Immature natural killer cell (primary cell): ENCODE measurements around the gene NOL4L. TPM values are rescaled to one million over a fixed set of nuclear protein-coding genes. Genes with fewer than 3 reads are reported as not detected.

Experiments used
- DNase-seq, 3 donors: peaks; one replicate each; pipeline ENCODE4 v3.0.0; 2022; ENCODE audit warnings: mixed read lengths in 1 of 3
- H3K27ac Mint-ChIP-seq, 6 donors: one replicate each; pipeline ENCODE4 v1.8.0; 2020; ENCODE audit warnings: mixed read lengths in 6 of 6, mild to moderate bottlenecking in 5 of 6, inconsistent platforms in 4 of 6, moderate library complexity in 3 of 6
- H3K27me3 Mint-ChIP-seq, 3 donors: one replicate each; pipeline ENCODE4 v1.8.0; 2020 to 2021; ENCODE audit warnings: low read depth in 3 of 3, mild to moderate bottlenecking in 3 of 3, mixed read lengths in 3 of 3, moderate library complexity in 3 of 3, inconsistent platforms in 1 of 3
- H3K36me3 Mint-ChIP-seq, 3 donors: one replicate each; pipeline ENCODE4 v1.8.0; 2020; ENCODE audit warnings: mixed read lengths in 3 of 3, inconsistent platforms in 2 of 3, mild to moderate bottlenecking in 2 of 3
- H3K4me1 Mint-ChIP-seq, 2 donors: one replicate each; pipeline ENCODE4 v1.8.0; 2020; ENCODE audit warnings: inconsistent platforms in 2 of 2, mild to moderate bottlenecking in 2 of 2, mixed read lengths in 2 of 2, moderate library complexity in 1 of 2
- H3K4me3 Mint-ChIP-seq, 5 donors: one replicate each; pipeline ENCODE4 v1.8.0; 2020; ENCODE audit warnings: mild to moderate bottlenecking in 5 of 5, mixed read lengths in 5 of 5, inconsistent platforms in 3 of 5, moderate library complexity in 3 of 5
- H3K9me3 Mint-ChIP-seq, 6 donors: one replicate each; pipeline ENCODE4 v1.8.0; 2020; ENCODE audit warnings: mild to moderate bottlenecking in 6 of 6, mixed read lengths in 6 of 6, inconsistent platforms in 4 of 6, moderate library complexity in 3 of 6
- polyA plus RNA-seq, 3 donors: library from polyadenylated mRNA; unstranded; fragments of 300-500 nt; fragmentation: Illumina TruSeq; gene quantifications; one replicate each; pipeline ENCODE4 v1.2.3, GENCODE V29; 2021

Gene NOL4L
- polyA plus RNA-seq, 3 donors from 2014 or later: 4.1 to 17.2 (median 9.6) TPM

DNA sequence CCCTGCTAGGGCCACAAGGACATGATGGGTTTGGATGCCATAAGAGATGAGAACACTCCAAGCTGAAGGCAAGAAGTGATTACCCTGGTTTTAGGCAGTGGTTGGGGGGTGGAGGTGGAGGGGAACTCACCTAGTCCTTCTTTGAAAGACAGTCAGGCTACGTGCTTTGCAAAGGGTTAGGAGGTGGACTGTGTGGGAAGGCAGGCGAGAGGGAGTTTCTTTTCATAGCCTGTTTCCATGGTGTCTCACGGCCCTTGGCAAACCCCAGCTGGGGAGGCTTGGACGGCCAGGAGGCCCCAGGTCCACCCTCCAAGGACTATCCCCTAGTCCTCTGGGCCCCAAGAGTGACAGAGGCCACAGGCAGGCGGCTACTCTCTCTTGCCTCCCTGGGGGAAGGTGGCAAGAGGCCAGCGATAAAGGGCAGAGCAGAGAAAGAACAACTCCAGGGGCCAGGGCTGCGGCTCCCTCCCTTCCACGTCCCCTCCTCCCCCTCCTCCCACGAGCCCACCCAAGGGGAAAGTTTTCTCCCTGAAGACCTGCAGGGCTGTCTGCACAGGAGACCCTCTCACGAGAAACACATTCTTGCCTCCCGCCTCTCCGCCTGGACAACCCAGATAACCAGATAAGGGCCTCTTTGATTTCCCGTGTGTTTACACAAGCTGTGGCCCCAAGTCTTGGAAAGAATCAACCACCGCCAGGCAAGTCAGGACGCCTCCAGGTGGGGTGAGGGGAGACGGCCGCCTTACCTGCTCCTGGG is 74.4 kb downstream of the NOL4L start:
- no peak for DNase-seq

DNA sequence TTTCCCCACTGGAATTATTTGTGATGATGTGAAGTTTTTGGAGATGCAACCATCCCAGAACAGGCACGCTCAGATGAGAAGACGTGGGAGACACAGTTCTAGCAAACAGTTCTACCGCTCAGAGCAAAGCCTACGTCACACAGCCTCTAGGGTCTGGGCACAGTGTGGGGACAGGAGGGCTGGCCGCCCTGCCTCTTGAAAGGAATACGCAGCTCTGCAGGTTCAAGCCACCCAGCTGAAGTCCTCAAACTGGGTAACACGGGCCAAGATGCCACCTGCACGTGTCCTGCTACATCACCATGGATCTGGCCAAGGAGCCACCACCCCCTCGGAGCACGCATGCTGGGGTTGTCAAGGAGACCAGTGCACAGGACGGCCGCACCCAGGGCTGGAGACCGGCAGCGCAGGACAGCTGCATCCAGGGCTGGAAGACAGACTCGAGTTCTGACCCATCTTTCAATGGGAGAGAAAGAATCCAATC is 75.0 kb downstream of the NOL4L start:
- DNase-seq: no peak
- peak overlapping the region; percentile 84 to 95 (median 92) for H3K27ac Mint-ChIP-seq
- peaks cover 5 to 22% (median 9%) of the 10 kb centered on the region in 3 donors for H3K36me3 Mint-ChIP-seq
- H3K9me3 Mint-ChIP-seq: no peaks in the 10 kb centered on the region
- peak overlapping the region; percentile 67 to 85 (median 78) for H3K4me3 Mint-ChIP-seq
- H3K27me3 Mint-ChIP-seq: peaks cover 9 to 13% (median 13%) of the 10 kb centered on the region in 3 donors
- peaks cover 81 to 94% of the 10 kb centered on the region in 2 donors for H3K4me1 Mint-ChIP-seq

More for the DNA sequence above, 74.4 kb downstream of the NOL4L start:
- Mint-ChIP-seq H3K27ac (peak overlapping the region; percentile 84 to 95 (median 92)), H3K9me3 (no peaks in the 10 kb centered on the region), H3K36me3 (peaks cover 9 to 22% (median 10%) of the 10 kb centered on the region in 3 donors), H3K4me3 (peak overlapping the region; percentile 67 to 85 (median 78)), H3K4me1 (peaks cover 83 to 93% of the 10 kb centered on the region in 2 donors), H3K27me3 (peaks cover 9 to 13% (median 12%) of the 10 kb centered on the region in 3 donors)

DNA sequence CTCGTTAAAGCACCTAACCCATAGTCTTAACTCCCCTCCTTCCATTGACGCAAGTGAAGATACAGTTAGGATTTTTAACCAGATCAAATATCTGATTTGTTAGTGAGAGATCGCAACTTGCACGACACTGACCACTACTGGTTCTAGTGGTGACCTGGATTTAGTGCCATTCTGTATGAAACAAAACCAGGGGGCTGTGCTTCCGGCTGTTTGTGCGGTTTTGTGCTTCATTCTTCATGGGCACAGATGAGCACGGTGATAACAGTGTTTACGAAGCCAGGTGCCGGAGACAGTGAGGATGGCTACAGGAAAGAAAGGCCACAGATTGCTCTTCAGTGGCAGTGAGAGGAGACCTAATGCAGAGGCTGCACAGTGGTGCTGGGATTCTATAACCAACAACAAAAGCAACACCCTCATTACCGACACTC is 75.5 kb downstream of the NOL4L start:
- peaks cover 9 to 15% (median 13%) of the 10 kb centered on the region in 3 donors for H3K27me3 Mint-ChIP-seq
- H3K36me3 Mint-ChIP-seq: peaks cover 5 to 19% (median 9%) of the 10 kb centered on the region in 3 donors
- H3K4me3 Mint-ChIP-seq: peak overlapping the region; percentile 67 to 85 (median 78)
- DNase-seq: peak; percentile 83 to 88 (median 87)
- H3K4me1 Mint-ChIP-seq: peaks cover 79 to 93% of the 10 kb centered on the region in 2 donors
- H3K9me3 Mint-ChIP-seq: no peaks in the 10 kb centered on the region
- H3K27ac Mint-ChIP-seq: peak overlapping the region; percentile 84 to 95 (median 92)

DNA sequence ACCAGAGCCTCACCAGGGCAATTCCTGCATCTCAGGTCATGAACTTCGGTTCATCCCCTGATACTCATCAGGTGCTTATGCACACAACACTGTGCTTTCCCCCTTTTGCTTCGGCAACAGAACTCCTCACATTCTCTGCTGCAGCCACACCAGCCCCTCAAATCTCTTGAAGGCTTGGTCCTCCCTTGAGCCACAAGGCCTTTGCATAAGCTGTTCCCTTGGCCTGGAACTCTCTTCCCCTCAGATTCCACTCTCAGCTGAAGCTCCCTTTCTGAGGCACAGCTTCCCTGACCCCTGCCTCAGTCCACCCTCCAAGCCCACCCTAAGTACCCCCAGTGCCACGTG is 76.4 kb downstream of the NOL4L start:
- DNase-seq: no peak
- peaks cover 5 to 15% (median 9%) of the 10 kb centered on the region in 3 donors for H3K36me3 Mint-ChIP-seq
- peak overlapping the region; percentile 84 to 95 (median 92) for H3K27ac Mint-ChIP-seq
- no peaks in the 10 kb centered on the region for H3K9me3 Mint-ChIP-seq
- H3K27me3 Mint-ChIP-seq: peaks cover 8 to 13% (median 13%) of the 10 kb centered on the region in 3 donors
- H3K4me3 Mint-ChIP-seq: peak overlapping the region; percentile 58 to 80 (median 65)
- H3K4me1 Mint-ChIP-seq: peaks cover 73 to 92% of the 10 kb centered on the region in 2 donors

DNA sequence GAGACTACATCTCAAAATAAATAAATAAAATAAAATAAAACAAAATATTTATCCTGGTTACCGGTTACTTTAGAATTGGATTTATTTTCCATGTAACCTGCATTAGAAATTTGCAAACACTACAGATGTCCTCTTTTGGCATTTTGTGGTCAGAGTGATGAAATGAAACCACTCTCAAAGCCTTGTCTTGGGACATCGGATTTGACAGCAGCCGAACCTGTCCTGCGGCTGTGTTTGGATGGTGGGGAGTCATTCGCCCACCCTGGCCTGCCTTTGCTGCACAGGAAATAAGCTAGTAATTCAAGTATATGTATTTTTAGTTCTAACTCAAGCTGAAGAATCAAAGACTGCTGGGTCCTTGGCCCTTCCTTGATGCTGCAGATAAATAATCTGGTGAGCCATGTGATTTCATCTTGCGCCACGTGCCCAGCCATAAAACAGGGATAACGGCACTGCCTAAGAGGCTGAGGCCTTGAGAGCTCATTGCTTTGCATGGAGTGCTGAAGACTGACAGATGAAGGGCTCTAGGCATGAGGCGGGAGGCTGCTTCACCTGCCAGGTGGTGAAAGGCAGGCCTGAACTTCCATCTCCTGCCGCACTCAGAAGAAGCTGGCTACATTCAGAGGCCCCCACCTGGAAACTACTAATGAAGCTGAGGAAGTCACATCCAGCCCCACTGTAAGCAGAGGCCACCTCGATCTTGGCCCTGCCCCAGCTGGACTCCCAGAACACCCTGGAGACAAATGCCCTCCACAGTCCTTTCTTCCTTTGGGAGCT is 76.9 kb downstream of the NOL4L start:
- H3K27ac Mint-ChIP-seq: peak overlapping the region; percentile 84 to 95 (median 92)
- H3K36me3 Mint-ChIP-seq: peaks cover 5 to 13% (median 6%) of the 10 kb centered on the region in 3 donors
- H3K4me1 Mint-ChIP-seq: peaks cover 71 to 92% of the 10 kb centered on the region in 2 donors
- no peaks in the 10 kb centered on the region for H3K9me3 Mint-ChIP-seq
- peak in 2 of 3 donors; percentile 19 to 31 for DNase-seq
- peak overlapping the region in 4 of 5 donors; percentile 12 to 80 (median 62) for H3K4me3 Mint-ChIP-seq
- peaks cover 8 to 13% (median 11%) of the 10 kb centered on the region in 3 donors for H3K27me3 Mint-ChIP-seq

DNA sequence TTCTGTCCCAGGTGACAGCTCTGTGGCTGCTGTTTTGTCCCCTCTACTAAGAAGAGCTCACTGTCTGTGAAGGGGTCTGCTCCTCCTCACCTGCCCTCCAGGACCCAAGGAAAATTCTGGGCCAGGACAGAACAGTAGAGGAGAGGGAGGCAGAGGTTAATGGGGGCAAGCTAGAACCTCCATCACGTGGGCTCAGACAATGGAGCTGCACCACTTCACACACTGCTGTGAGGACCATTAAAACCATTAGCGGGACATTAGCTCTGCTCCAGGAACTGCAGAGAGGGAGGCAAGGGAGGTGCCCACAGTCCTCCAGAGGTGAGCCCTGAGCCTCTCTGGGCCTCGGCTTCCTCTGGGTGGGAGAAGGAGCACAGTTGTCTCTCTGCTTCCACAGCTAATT is 78.4 kb downstream of the NOL4L start:
- no peak overlapping the region for H3K4me3 Mint-ChIP-seq
- H3K36me3 Mint-ChIP-seq: peaks cover 0 to 5% (median 0%) of the 10 kb centered on the region in 3 donors
- H3K4me1 Mint-ChIP-seq: peaks cover 62 to 85% of the 10 kb centered on the region in 2 donors
- DNase-seq: no peak
- H3K27me3 Mint-ChIP-seq: peaks cover 5 to 11% (median 11%) of the 10 kb centered on the region in 3 donors
- H3K9me3 Mint-ChIP-seq: no peaks in the 10 kb centered on the region
- peak overlapping the region; percentile 59 to 85 (median 78) for H3K27ac Mint-ChIP-seq

DNA sequence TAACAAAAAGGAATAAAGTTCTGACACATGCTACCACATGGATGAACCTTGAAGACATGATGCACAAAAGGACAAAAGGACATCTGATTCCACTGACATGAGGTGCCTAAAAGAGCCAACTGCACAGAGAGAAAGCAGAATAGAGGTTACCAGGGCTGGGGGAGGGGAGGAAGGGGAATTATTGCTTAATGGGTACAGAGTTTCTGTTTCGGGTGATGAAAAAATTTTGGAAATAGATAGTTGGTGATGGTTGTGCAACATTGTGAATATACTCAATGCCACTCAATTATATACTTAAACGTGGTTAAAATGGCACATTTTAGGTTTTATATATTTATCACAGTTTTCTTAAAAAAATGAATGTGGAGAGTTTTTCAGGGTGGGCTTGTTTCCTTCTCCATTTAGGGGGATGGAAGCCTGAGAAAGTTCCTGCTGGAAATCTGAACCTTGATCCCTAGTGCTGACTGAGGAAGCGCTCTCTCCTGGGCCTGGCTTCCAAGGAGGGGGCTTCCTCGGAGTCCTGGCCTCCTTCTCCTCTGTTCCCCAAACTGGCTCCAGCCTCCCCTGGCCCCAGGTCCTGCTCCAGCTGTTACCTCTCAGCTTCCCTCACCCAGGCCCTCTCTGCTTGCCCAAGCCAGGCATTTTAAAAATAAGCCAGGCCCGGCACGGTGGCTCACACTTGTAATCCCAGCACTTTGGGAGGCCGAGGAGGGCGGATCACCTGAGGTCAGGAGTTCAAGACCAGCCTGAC is 79.2 kb downstream of the NOL4L start:
- H3K9me3 Mint-ChIP-seq: no peaks in the 10 kb centered on the region
- H3K4me1 Mint-ChIP-seq: peaks cover 58 to 85% of the 10 kb centered on the region in 2 donors
- peaks cover 2 to 11% (median 11%) of the 10 kb centered on the region in 3 donors for H3K27me3 Mint-ChIP-seq
- peak overlapping the region; percentile 58 to 93 (median 80) for H3K27ac Mint-ChIP-seq
- H3K4me3 Mint-ChIP-seq: no peak overlapping the region
- peaks cover 0 to 5% (median 0%) of the 10 kb centered on the region in 3 donors for H3K36me3 Mint-ChIP-seq
- DNase-seq: no peak

DNA sequence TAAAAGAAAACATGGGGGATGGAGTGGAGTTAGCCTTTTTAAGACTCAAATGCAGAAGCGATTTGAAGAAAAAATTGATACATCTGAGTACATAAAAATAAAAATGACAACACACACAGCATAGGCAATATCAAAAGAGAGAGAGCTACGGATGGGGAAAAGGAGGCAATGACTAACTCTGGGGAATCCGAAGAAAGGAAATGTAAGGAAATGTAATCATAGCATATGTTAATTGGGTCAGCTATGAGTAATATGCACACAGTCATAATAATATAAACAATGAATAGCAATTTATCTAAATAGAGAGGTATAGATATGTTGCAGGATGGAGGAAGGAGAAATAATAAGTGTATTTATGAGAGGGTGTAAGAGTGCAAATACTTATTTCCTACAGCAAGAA is 83.4 kb downstream of the NOL4L start:
- Mint-ChIP-seq H3K36me3 (peaks cover 0 to 3% (median 0%) of the 10 kb centered on the region in 3 donors), H3K9me3 (no peaks in the 10 kb centered on the region), H3K4me1 (peaks cover 43 to 74% of the 10 kb centered on the region in 2 donors), H3K27ac (peak overlapping the region; percentile 1 to 70 (median 10)), H3K27me3 (peaks cover 0 to 12% (median 3%) of the 10 kb centered on the region in 3 donors), H3K4me3 (no peak overlapping the region)
- DNase-seq: no peak

DNA sequence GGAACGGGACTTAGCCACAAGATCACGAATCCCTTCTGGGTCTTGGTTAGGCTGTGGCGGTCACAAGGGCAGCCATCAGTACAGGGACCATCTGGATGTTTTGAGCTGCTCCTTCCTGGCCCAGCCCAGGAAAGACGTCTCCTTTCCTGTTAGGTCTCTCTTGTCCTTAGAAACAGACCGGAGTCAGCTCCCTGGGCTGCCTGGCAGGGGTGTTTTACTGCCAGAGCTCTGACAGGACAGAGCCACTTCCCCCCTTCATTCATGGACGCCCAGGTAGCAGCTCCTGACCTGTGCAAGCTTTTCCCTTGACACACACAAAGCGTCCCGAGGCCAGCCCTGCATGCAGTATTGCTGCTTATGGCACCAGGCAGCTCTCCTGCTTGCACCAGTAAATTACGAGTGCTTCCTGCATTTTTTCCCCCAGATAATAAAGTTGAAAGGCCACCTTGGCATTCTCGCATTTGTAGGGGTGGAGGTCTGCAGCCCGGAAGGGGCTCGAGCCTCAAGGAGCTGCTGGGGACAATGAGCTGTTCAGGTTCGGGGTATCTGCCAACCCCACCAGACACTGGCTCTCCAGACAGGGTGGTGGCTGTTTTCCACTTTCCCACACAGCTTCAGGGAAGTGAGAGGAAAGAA is 87.4 kb downstream of the NOL4L start:
- Mint-ChIP-seq H3K9me3 (no peaks in the 10 kb centered on the region), H3K36me3 (peaks cover 0 to 3% (median 0%) of the 10 kb centered on the region in 3 donors), H3K27ac (peak overlapping the region in 2 of 6 donors; percentile 7 to 58), H3K4me1 (peaks cover 52 to 80% of the 10 kb centered on the region in 2 donors), H3K27me3 (peaks cover 0 to 16% (median 3%) of the 10 kb centered on the region in 3 donors), H3K4me3 (no peak overlapping the region)
- DNase-seq: no peak

DNA sequence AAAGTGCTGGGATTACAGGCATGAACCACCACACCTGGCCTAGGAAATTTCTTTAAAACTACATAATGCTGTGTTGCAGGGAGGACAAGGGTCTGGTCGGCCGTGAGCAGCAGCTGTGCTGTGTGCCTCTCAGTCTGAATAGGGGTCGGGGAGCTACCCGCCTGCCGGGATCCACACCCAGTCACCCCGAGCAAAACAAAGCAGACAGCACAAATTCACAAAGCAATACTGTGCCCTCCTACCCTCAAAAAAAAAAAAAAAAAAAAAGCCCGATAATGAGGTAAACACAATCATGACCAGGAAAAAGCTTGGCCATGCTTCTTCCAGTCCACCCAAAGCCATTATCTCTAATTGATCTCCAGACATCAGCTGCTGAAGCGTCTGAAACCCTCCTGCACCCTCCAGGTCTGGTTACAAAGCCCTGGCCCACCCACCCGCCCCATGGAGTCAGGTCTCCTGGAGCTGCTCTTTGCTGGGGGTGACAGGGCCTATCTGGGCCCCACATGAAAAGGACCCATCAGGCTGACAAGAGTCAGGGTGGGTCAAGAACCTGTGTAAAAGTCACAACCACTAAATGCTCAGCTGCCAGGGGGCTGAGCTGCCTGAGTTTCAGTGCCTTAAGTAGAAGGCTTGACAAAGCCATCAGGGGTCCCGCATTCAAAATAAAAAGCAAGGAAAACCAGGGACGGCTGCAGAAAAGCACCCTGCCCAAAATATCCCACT is 88.2 kb downstream of the NOL4L start:
- Mint-ChIP-seq H3K36me3 (peaks cover 0 to 8% (median 5%) of the 10 kb centered on the region in 3 donors), H3K4me1 (peaks cover 59 to 85% of the 10 kb centered on the region in 2 donors), H3K9me3 (no peaks in the 10 kb centered on the region), H3K27ac (peak overlapping the region in 1 of 6 donors; percentile 7), H3K27me3 (peaks cover 0 to 16% (median 3%) of the 10 kb centered on the region in 3 donors), H3K4me3 (no peak overlapping the region)
- DNase-seq: no peak

DNA sequence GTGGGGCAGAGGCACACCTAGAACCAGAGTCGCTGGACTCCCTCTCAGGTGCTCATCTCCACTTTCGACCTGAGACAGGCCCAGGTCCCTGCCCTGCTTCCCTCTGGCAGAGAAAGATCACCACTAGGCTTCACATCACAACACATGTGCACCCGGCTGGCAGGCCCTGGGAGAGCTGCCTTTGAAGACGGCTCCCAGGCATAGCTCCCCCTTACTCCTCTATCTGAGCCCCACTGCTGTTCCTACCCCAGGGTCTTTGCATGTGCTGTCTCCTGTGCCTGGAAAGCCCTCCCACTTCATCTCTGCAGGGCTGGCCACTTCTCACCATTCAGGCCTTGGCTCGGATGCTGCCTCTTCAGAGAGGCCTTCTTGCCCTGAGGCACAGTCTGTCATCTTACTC is 89.2 kb downstream of the NOL4L start:
- H3K9me3 Mint-ChIP-seq: no peaks in the 10 kb centered on the region
- peaks cover 2 to 9% (median 5%) of the 10 kb centered on the region in 3 donors for H3K36me3 Mint-ChIP-seq
- H3K4me3 Mint-ChIP-seq: no peak overlapping the region
- H3K4me1 Mint-ChIP-seq: peaks cover 62 to 85% of the 10 kb centered on the region in 2 donors
- H3K27me3 Mint-ChIP-seq: peaks cover 0 to 16% (median 3%) of the 10 kb centered on the region in 3 donors
- no peak for DNase-seq
- peak overlapping the region in 4 of 6 donors; percentile 26 to 82 (median 68) for H3K27ac Mint-ChIP-seq

DNA sequence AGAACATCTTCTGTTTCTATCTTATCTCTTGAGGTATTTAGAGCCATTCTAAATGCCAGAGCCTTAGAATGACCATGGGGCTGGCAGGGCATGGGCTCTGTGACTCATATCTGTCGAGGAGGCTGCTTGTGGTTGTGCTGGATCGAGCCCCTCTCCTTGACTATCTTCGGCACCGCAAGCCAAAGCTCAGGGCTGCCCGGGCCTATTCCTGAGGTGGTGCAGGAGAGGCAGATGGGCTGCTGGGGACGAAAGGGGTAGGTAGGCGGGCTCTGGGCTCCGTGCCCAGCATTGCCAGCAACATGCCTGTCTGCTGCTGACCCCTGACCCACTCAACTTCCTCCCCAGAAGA is 89.9 kb downstream of the NOL4L start:
- Mint-ChIP-seq H3K27ac (peak overlapping the region in 3 of 6 donors; percentile 26 to 74 (median 59)), H3K4me1 (peaks cover 61 to 86% of the 10 kb centered on the region in 2 donors), H3K9me3 (no peaks in the 10 kb centered on the region), H3K4me3 (no peak overlapping the region), H3K27me3 (peaks cover 0 to 14% (median 3%) of the 10 kb centered on the region in 3 donors), H3K36me3 (peaks cover 5 to 9% (median 7%) of the 10 kb centered on the region in 3 donors)
- no peak for DNase-seq
